Measurements from ENCODE around the gene ETV7. TPM values are rescaled to one million over a fixed set of nuclear protein-coding genes. Genes with fewer than 3 reads are reported as not detected.
"Not testable (repeated sequence)": the region's sequence is repeated elsewhere in the genome, so short reads cannot be mapped to it uniquely, and the experiment has no call there.

ETV7 gene
- total and polyA plus RNA-seq, 2 experiments from 2014 or later, result 0.47 to 1.2 TPM

- Histone ChIP-seq H3K4me3 (no peak overlapping the region), H2AFZ (no peak overlapping the region), H3K27ac (ENCODE audit: low read depth) (no peak overlapping the region), H3K4me1 (ENCODE audit: insufficient read depth) (no peaks in the 10 kb centered on the region), H3K4me2 (no peak overlapping the region), H3K79me2 (replicated peaks; ENCODE audit: insufficient read depth) (no peaks in the 10 kb centered on the region), H3K27me3 (ENCODE audit: insufficient read depth) (no peaks in the 10 kb centered on the region), H3K9me2 (ENCODE audit: insufficient read depth) (no peaks in the 10 kb centered on the region), H3F3A (replicated peaks; ENCODE audit: low read depth) (no peaks in the 10 kb centered on the region), H3K36me3 (ENCODE audit: insufficient read depth) (no peaks in the 10 kb centered on the region), H4K20me1 (replicated peaks; ENCODE audit: insufficient read depth) (no peaks in the 10 kb centered on the region)
- peaks cover 7% of the 10 kb centered on the region; the same call in 2 of the 3 replicates for H3K4me1 Mint-ChIP-seq
- H3K27ac Mint-ChIP-seq, result no peak overlapping the region
- H3K4me3 Mint-ChIP-seq, result no peak overlapping the region
- peaks cover 7% of the 10 kb centered on the region for H3K27me3 Mint-ChIP-seq (ENCODE audit: insufficient read depth, low read depth, poor library complexity)
- peaks cover 4% of the 10 kb centered on the region; the same call in 1 of the 3 replicates for H3K36me3 Mint-ChIP-seq (ENCODE audit: low read depth)
- TF ChIP-seq JUNB (IDR thresholded peaks at IDR 0.05; ENCODE audit: unreplicated experiment) (no peak), REST (IDR thresholded peaks at IDR 0.05; ENCODE audit: unreplicated experiment) (no peak), ZNF114 (CRISPR knock-in tag; IDR thresholded peaks at IDR 0.05) (no peak), NANOG (IDR thresholded peaks at IDR 0.05; ENCODE audit: borderline replicate concordance) (no peak), ETS1 (IDR thresholded peaks at IDR 0.05) (no peak), POLR2AphosphoS5 (IDR thresholded peaks at IDR 0.05; ENCODE audit: low read depth) (no peak)
- DNase-seq (ENCODE audit: low spot score) (no peak), ATAC-seq (no peak)
- H3K9me3 Mint-ChIP-seq, result no peaks in the 10 kb centered on the region; the same call in 2 of the 3 replicates
Observed at GRCh38 chr6:36367743-36368142, 19.7 kb downstream of the ETV7 start.

- no peak overlapping the region for H3K27ac ChIP-seq (ENCODE audit: low read depth)
- H4K20me1 ChIP-seq (replicated peaks; ENCODE audit: insufficient read depth), result no peaks in the 10 kb centered on the region
- no peaks in the 10 kb centered on the region for H3F3A ChIP-seq (replicated peaks; ENCODE audit: low read depth)
- H3K4me3 ChIP-seq, result no peak overlapping the region
- Mint-ChIP-seq H3K4me3 (no peak overlapping the region), H3K27me3 (ENCODE audit: insufficient read depth, low read depth, poor library complexity) (peaks cover 2% of the 10 kb centered on the region), H3K4me1 (no peaks in the 10 kb centered on the region), H3K36me3 (ENCODE audit: low read depth) (no peaks in the 10 kb centered on the region; the same call in 2 of the 3 replicates), H3K27ac (no peak overlapping the region), H3K9me3 (no peaks in the 10 kb centered on the region; the same call in 2 of the 3 replicates)
- H3K36me3 ChIP-seq (ENCODE audit: insufficient read depth), result no peaks in the 10 kb centered on the region
- ATAC-seq, result no peak
- TF ChIP-seq EZH2 (IDR thresholded peaks at IDR 0.05; ENCODE audit: low read depth, unreplicated experiment) (no peak), POLR2AphosphoS5 (IDR thresholded peaks at IDR 0.05; ENCODE audit: low read depth) (no peak), ZNF331 (CRISPR knock-in tag; IDR thresholded peaks at IDR 0.05; ENCODE audit: low read depth) (no peak), EZH2phosphoT487 (IDR thresholded peaks at IDR 0.05; ENCODE audit: unreplicated experiment) (no peak)
- H3K27me3 ChIP-seq (ENCODE audit: insufficient read depth), result no peaks in the 10 kb centered on the region
- H3K4me1 ChIP-seq (ENCODE audit: insufficient read depth), result no peaks in the 10 kb centered on the region
- H3K4me2 ChIP-seq, result no peak overlapping the region
- no peak overlapping the region for H2AFZ ChIP-seq
- no peak for DNase-seq (ENCODE audit: low spot score)
- H3K79me2 ChIP-seq (replicated peaks; ENCODE audit: insufficient read depth), result no peaks in the 10 kb centered on the region
- H3K9me2 ChIP-seq (ENCODE audit: insufficient read depth), result no peaks in the 10 kb centered on the region
Observed at GRCh38 chr6:36364669-36365479, 22.6 kb downstream of the ETV7 start.

DNA sequence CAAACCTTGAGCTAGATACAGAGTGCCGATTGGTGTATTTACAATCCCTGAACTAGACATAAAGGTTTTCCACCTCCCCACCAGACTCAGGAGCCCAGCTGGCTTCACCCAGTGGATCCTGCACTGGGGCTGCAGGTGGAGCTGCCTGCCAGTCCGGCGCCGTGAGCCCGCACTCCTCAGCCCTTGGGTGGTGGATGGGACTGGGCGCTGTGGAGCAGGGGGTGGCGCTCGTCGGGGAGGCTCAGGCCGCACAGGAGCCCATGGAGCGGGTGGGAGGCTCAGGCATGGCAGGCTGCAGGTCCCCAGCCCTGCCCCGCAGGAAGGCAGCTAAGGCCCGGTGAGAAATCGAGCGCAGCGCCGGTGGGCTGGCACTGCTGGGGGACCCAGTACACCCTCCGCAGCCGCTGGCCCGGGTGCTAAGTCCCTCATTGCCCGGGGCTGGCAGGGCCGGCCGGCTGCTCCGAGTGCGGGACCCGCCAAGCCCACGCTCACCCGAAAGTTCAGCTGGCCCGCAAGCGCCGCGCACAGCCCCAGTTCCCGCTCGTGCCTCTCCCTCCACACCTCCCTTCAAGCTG, 23.3 kb downstream of the ETV7 start:
- H3K79me2 ChIP-seq (replicated peaks; ENCODE audit: insufficient read depth); ATAC-seq; H3K36me3 ChIP-seq (ENCODE audit: insufficient read depth); H3K27me3 ChIP-seq (ENCODE audit: insufficient read depth); H3K4me3 Mint-ChIP-seq; H2AFZ ChIP-seq; H3K4me3 ChIP-seq; H3K4me2 ChIP-seq; H3F3A ChIP-seq (replicated peaks; ENCODE audit: low read depth); H3K36me3 Mint-ChIP-seq (ENCODE audit: low read depth); H3K9me2 ChIP-seq (ENCODE audit: insufficient read depth); H3K4me1 ChIP-seq (ENCODE audit: insufficient read depth); H3K27me3 Mint-ChIP-seq (ENCODE audit: insufficient read depth, low read depth, poor library complexity); H3K9me3 Mint-ChIP-seq; H3K27ac Mint-ChIP-seq; H4K20me1 ChIP-seq (replicated peaks; ENCODE audit: insufficient read depth); H3K27ac ChIP-seq (ENCODE audit: low read depth); DNase-seq (ENCODE audit: low spot score); H3K4me1 Mint-ChIP-seq: not testable (repeated sequence)

DNA sequence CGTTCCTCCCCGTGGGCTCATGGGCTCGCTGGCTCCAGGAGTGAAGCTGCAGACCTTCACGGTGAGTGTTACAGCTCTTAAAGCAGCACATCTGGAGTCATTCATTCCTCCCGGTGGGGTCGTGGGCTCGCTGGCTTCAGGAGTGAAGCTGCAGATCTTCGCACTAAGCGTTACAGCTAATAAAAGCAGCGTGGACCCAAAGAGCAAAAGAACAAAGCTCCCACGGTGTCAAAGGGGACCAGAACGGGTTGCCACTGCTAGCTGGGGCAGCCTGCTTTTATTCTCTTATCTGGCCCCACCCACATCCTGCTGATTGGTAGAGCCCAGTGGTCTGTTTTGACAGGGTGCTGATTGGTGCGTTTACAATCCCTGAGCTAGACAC, 24.1 kb downstream of the ETV7 start:
- DNase-seq (ENCODE audit: low spot score); H3K4me2 ChIP-seq; H2AFZ ChIP-seq; H3K36me3 ChIP-seq (ENCODE audit: insufficient read depth); H3K4me1 Mint-ChIP-seq; H3K9me3 Mint-ChIP-seq; H3K9me2 ChIP-seq (ENCODE audit: insufficient read depth); H3K27ac Mint-ChIP-seq; H3K27me3 ChIP-seq (ENCODE audit: insufficient read depth); ATAC-seq; H3K4me1 ChIP-seq (ENCODE audit: insufficient read depth); H4K20me1 ChIP-seq (replicated peaks; ENCODE audit: insufficient read depth); H3K27me3 Mint-ChIP-seq (ENCODE audit: insufficient read depth, low read depth, poor library complexity); H3K4me3 ChIP-seq; H3K27ac ChIP-seq (ENCODE audit: low read depth); H3K79me2 ChIP-seq (replicated peaks; ENCODE audit: insufficient read depth); H3K4me3 Mint-ChIP-seq; H3K36me3 Mint-ChIP-seq (ENCODE audit: low read depth); H3F3A ChIP-seq (replicated peaks; ENCODE audit: low read depth): not testable (repeated sequence)
